GM12878 (cell line): ENCODE measurements around the gene FAM83D. TPM values are rescaled to one million over a fixed set of nuclear protein-coding genes. Genes with fewer than 3 reads are reported as not detected.

ENCODE experiments used
- ATAC-seq: fragments of 200-7000 bp; cut with Tn5 transposase; 3 replicates; pipeline ENCODE4 v1.9.1; 2020; ENCODE audit warnings: mild to moderate bottlenecking, moderate library complexity
- BruUV-seq: library from RNA; stranded (reverse); fragments of 400-500 nt; replicated peaks from 2 replicates; lab custom pipeline; 2021; lab: Mats Ljungman, UMichigan
- CTCF ChIA-PET: fragments of 300-600 bp; sonication (Branson Sonifier 250); formaldehyde crosslinking; extraction: SDS; loops from one replicate; lab custom pipeline; 2021; ENCODE audit warnings: inconsistent platforms; lab: Yijun Ruan, JAX
- POLR2A ChIA-PET: fragments of 350-600 bp; formaldehyde crosslinking; extraction: SDS; loops from one replicate; lab custom pipeline; 2021; ENCODE audit warnings: inconsistent platforms; lab: Charles Lee
- RAD21 ChIA-PET: fragments of 300-600 bp; sonication (Branson Sonifier 250); formaldehyde crosslinking; loops from one replicate; lab custom pipeline; 2023; ENCODE audit warnings: antibody characterized with exemption; ENCODE audit not compliant: unreplicated experiment; lab: Charles Lee
- SMC1A ChIA-PET: fragments of 300-600 bp; sonication (Branson Sonifier 250); formaldehyde crosslinking; loops from one replicate; lab custom pipeline; 2023; ENCODE audit not compliant: unreplicated experiment, uncharacterized antibody; lab: Charles Lee
- DNase-seq: peaks from one replicate; pipeline ENCODE4 v3.0.0-alpha.2; 2011; ENCODE audit warnings: low read depth, low spot score
- FAIRE-seq: peaks from 3 replicates; lab custom pipeline; 2011; peaks lifted over from hg19 to GRCh38; lab: Jason Lieb, UNC
- H2AFZ ChIP-seq: 2 replicates; pipeline ENCODE4 v1.6.0; 2011; ENCODE audit warnings: low read depth, low read length, control low read depth; ENCODE audit not compliant: control insufficient read depth
- H3K27ac ChIP-seq: 2 replicates; pipeline ENCODE4 v1.5.1; 2011; ENCODE audit warnings: control low read depth; ENCODE audit not compliant: control insufficient read depth, insufficient read depth
- H3K27me3 ChIP-seq, 2 experiments: replicated peaks in 1 of 2; 2 replicates each; pipeline versions ENCODE4 v1.6.0 to v1.6.1; 2011; ENCODE audit warnings: low read length in 1 of 2; ENCODE audit not compliant: control insufficient read depth in 2 of 2, insufficient read depth in 2 of 2
- H3K36me3 ChIP-seq, 2 experiments: 2 replicates each; pipeline ENCODE4 v1.5.1; 2011; ENCODE audit warnings: low read length in 1 of 2; ENCODE audit not compliant: control insufficient read depth in 2 of 2, insufficient read depth in 2 of 2
- H3K4me1 ChIP-seq: 2 replicates; pipeline ENCODE4 v1.6.1; 2011; ENCODE audit warnings: mild to moderate bottlenecking, low read length, moderate library complexity, mixed read lengths; ENCODE audit not compliant: control insufficient read depth, insufficient read depth
- H3K4me2 ChIP-seq: 2 replicates; pipeline ENCODE4 v1.6.0; 2011; ENCODE audit warnings: control low read depth; ENCODE audit not compliant: control insufficient read depth, insufficient read depth
- H3K4me3 ChIP-seq: fragments of 200-600 bp; sonication (generic); 2 replicates; pipeline ENCODE4 v1.5.1; 2016
- H3K79me2 ChIP-seq: 2 replicates; pipeline ENCODE4 v1.6.0; 2011; ENCODE audit warnings: low read length; ENCODE audit not compliant: control insufficient read depth, insufficient read depth
- H3K9ac ChIP-seq: 2 replicates; pipeline ENCODE4 v1.8.0; 2011; ENCODE audit warnings: low read length, control low read depth, mixed read lengths; ENCODE audit not compliant: control insufficient read depth, insufficient read depth
- H3K9me3 ChIP-seq: replicated peaks from 3 replicates; pipeline ENCODE4 v1.5.1; 2011; ENCODE audit warnings: mild to moderate bottlenecking, low read length; ENCODE audit not compliant: control insufficient read depth, insufficient read depth
- H4K20me1 ChIP-seq: 2 replicates; pipeline ENCODE4 v1.6.0; 2011; ENCODE audit not compliant: control insufficient read depth, insufficient read depth
- BRCA1 ChIP-seq: IDR thresholded peaks from 2 replicates; pipeline ENCODE4 v1.6.1; 2011; ENCODE audit warnings: low read depth, low read length, improper control_type of control experiment
- MXI1 ChIP-seq: fragments of 150-350 bp; IDR thresholded peaks from 2 replicates; pipeline ENCODE4 v1.6.1; 2011; ENCODE audit warnings: low read depth, mild to moderate bottlenecking, inconsistent platforms, low read length, improper control_type of control experiment
- MYB ChIP-seq: fragments of 150-350 bp; IDR thresholded peaks from 2 replicates; pipeline ENCODE4 v1.6.1; 2014; ENCODE audit warnings: mild to moderate bottlenecking, low read depth, low read length, borderline replicate concordance
- RAD21 ChIP-seq: IDR thresholded peaks from 2 replicates; pipeline ENCODE4 v1.6.1; 2011; ENCODE audit warnings: mild to moderate bottlenecking, low read depth, low read length, moderate library complexity; ENCODE audit not compliant: insufficient read depth
- SIX5 ChIP-seq: IDR thresholded peaks from 2 replicates; pipeline ENCODE4 v1.6.1; 2011; ENCODE audit warnings: mild to moderate bottlenecking, low read depth, low read length, moderate library complexity; ENCODE audit not compliant: severe bottlenecking
- SMAD1 ChIP-seq: fragments of 450-650 bp; IDR thresholded peaks from 2 replicates; pipeline ENCODE4 v1.6.1; 2018; ENCODE audit warnings: mild to moderate bottlenecking, low read depth; ENCODE audit not compliant: partially characterized antibody
- SMARCA5 ChIP-seq: fragments of 450-650 bp; IDR thresholded peaks from 2 replicates; pipeline ENCODE4 v1.6.1; 2017; ENCODE audit warnings: mild to moderate bottlenecking
- SREBF1 ChIP-seq: IDR thresholded peaks from 2 replicates; pipeline ENCODE4 v1.6.1; 2012; ENCODE audit warnings: mild to moderate bottlenecking, low read length
- YY1 ChIP-seq: IDR thresholded peaks from 2 replicates; pipeline ENCODE4 v1.6.1; 2011; ENCODE audit warnings: low read depth, mild to moderate bottlenecking, low read length
- ZBTB11 ChIP-seq: fragments of 450-650 bp; formaldehyde crosslinking; IDR thresholded peaks from 2 replicates; pipeline ENCODE4 v1.5.0; 2022; ENCODE audit warnings: mild to moderate bottlenecking, missing genetic modification characterization
- WGBS: methylation state at CpG from one replicate; pipeline ENCODE4 v1.1.6; 2016; ENCODE audit warnings: low lambda C conversion rate; ENCODE audit not compliant: insufficient replicate concordance, insufficient coverage; ENCODE audit errors: missing lambda C conversion rate; 5-methylcytosine and 5-hydroxymethylcytosine counted together
- in situ Hi-C: fragments of 300-500 bp; cut with MboI; formaldehyde crosslinking; loops from 9 replicates; pipeline ENCODE4 v1.14.3; 2018; ENCODE audit warnings: mixed read lengths
- intact Hi-C: fragments of 100-400 bp; cut with micrococcal nuclease; formaldehyde crosslinking; loops from one replicate; pipeline ENCODE4 v1.14.2; 2022; ENCODE audit not compliant: unreplicated experiment
- polyA plus RNA-seq, 11 experiments: library from polyadenylated mRNA; depleted of rRNA in 4 of 11; unstranded in 6 of 11; stranded (reverse) in 5 of 11; fragments of >200 nt; fragmentation: Nextera tagmentation in 4 of 11; fragmentation: Illumina TruSeq in 1 of 11; extraction: Ambion mirVana in 4 of 11; extraction: Trizol in 1 of 11; gene quantifications; 1 replicate in 1 of 11; 2 replicates in 10 of 11; pipeline versions ENCODE4 v1.2.1 to v1.2.3, GENCODE V29; 2011 to 2016; ENCODE audit warnings: inconsistent platforms in 2 of 11, missing spikeins in 2 of 11, low read depth in 1 of 11
- total RNA-seq, 4 experiments: library from RNA; depleted of rRNA in 3 of 4; stranded (reverse); fragments of >200 nt in 3 of 4; fragmentation: Illumina TruSeq in 1 of 4; extraction: Trizol in 1 of 4; gene quantifications; 2 replicates each; pipeline versions ENCODE4 v1.2.1 to v1.2.3, GENCODE V29; 2013 to 2021
- TF ChIP-seq, protein P1 (sequence below): IDR thresholded peaks from 2 replicates; pipeline ENCODE4 v1.6.1; 2012; ENCODE audit warnings: low read length, inconsistent platforms

The FAM83D gene
- total and polyA plus RNA-seq, 10 of the 15 experiments (the other 5 are each of a cell fraction or from before 2014, with no cell fraction given), result 4.5 to 34.8 (median 19.2) TPM

GRCh38 chr20:38987777-38988176 is 61.6 kb downstream of the FAM83D start (continued):
- TF ChIP-seq, protein P1, sequence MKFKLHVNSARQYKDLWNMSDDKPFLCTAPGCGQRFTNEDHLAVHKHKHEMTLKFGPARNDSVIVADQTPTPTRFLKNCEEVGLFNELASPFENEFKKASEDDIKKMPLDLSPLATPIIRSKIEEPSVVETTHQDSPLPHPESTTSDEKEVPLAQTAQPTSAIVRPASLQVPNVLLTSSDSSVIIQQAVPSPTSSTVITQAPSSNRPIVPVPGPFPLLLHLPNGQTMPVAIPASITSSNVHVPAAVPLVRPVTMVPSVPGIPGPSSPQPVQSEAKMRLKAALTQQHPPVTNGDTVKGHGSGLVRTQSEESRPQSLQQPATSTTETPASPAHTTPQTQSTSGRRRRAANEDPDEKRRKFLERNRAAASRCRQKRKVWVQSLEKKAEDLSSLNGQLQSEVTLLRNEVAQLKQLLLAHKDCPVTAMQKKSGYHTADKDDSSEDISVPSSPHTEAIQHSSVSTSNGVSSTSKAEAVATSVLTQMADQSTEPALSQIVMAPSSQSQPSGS, result peak; percentile 50; the same call in 1 of the 2 replicates

DNA sequence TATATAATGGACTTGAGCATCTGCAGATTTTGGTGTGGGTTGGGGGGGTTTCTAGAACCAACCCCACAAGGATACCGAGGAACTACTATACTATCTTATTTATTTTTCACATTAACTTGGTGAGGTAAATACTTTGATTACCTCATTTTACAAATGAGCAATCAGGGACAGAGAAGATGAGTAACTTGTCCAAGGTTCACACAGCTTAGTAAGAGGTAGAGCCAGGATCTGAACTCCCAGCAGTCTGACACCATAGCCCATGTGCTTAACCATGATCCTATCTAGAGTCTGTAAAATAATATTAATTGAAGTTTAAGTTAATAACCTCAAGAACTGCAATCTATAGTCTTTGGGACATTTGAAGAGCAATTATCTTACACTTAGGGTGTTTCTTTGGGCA is 64.5 kb downstream of the FAM83D start:
- DNase-seq, result no peak
- no peaks in the 10 kb centered on the region for H3K9me3 ChIP-seq
- H3K4me3 ChIP-seq, result no peak overlapping the region
- TF ChIP-seq ZBTB11 (no peak), MXI1 (no peak), MYB (no peak), YY1 (no peak), SREBF1 (no peak), SIX5 (no peak), SMARCA5 (no peak), SMAD1 (no peak), BRCA1 (no peak), RAD21 (no peak)
- ChIA-PET POLR2A (interaction anchor here (0.5 to 1.4 kb wide), 3 partner anchors 61 to 240 kb away, joined by 3 to 6 read pairs (median 5); no protein-coding TSS in a partner anchor), RAD21 (interaction anchor here (1.2 to 9.0 kb wide), 2 partner anchors 11 to 27 kb away, joined by 3 to 109 read pairs; partner anchors contain the start of gene DHX35), SMC1A (interaction anchor here (1.1 to 14.8 kb wide), 3 partner anchors 14 to 31 kb away, joined by 3 to 237 read pairs (median 3); partner anchors contain the start of gene DHX35), CTCF (interaction anchor here (1.6 to 5.5 kb wide), 4 partner anchors 18 to 59 kb away, joined by 4 to 37 read pairs (median 6); partner anchors contain the start of gene DHX35)
- no peak overlapping the region for H2AFZ ChIP-seq
- no peaks in the 10 kb centered on the region for H3K27me3 ChIP-seq
- no peaks in the 10 kb centered on the region for H4K20me1 ChIP-seq
- no peak for ATAC-seq
- peaks cover 2% of the 10 kb centered on the region for H3K79me2 ChIP-seq
- BruUV-seq, result no TSS peak
- no peak overlapping the region for H3K9ac ChIP-seq
- 100% methylated on average over 1 of the region's 1 CpG for WGBS
- no peak overlapping the region for H3K4me2 ChIP-seq
- no peak for FAIRE-seq
- in situ Hi-C loops, result no loop called here
- H3K36me3 ChIP-seq, result peaks cover 0 to under 1% of the 10 kb centered on the region in 2 experiments; a peak in 1 of 4 replicates
- no peak overlapping the region for H3K27ac ChIP-seq
- intact Hi-C loops, result no loop called here
- H3K4me1 ChIP-seq, result peaks cover 27% of the 10 kb centered on the region
